B cell (primary cell): ENCODE data around the gene SLC27A1. TPM values are rescaled to one million over a fixed set of nuclear protein-coding genes. Genes with fewer than 3 reads are reported as not detected.

Experiments used
- ATAC-seq: fragments of 200-7000 bp; cut with Tn5 transposase; one replicate; pipeline ENCODE4 v1.10.0; 2021; ENCODE audit warnings: low read depth, mild to moderate bottlenecking, moderate number of reproducible peaks, moderate library complexity
- CTCF ChIA-PET: fragments of 350-600 bp; sonication (Branson Sonifier 250); formaldehyde crosslinking; loops from one replicate; lab custom pipeline; 2021; ENCODE audit warnings: antibody characterized with exemption, inconsistent platforms; lab: Charles Lee
- POLR2A ChIA-PET: fragments of 350-600 bp; sonication (Branson Sonifier 250); formaldehyde crosslinking; loops from one replicate; lab custom pipeline; 2021; ENCODE audit warnings: antibody characterized with exemption; lab: Charles Lee
- DNase-seq: peaks from one replicate; pipeline ENCODE4 v3.0.0; 2013
- H2AFZ ChIP-seq: 2 replicates; pipeline ENCODE4 v1.6.1; 2012; ENCODE audit warnings: mild to moderate bottlenecking, low read depth, low read length; ENCODE audit not compliant: insufficient read depth, poor library complexity, severe bottlenecking
- H3K27ac ChIP-seq, 2 donors: 1 replicate in 1 of 2; 2 replicates in 1 of 2; pipeline ENCODE4 v1.5.1; 2012 to 2013; ENCODE audit warnings: low read length in 2 of 2, mild to moderate bottlenecking in 2 of 2, moderate library complexity in 1 of 2
- H3K27me3 ChIP-seq, 4 experiments: fragments of 200-600 bp in 1 of 4; sonication (generic) in 1 of 4; replicated peaks in 1 of 4; 1 replicate in 2 of 4; 2 replicates in 2 of 4; pipeline versions ENCODE4 v1.6.1 to v1.7.0; 2013 to 2016; ENCODE audit warnings: low read length in 3 of 4, mild to moderate bottlenecking in 2 of 4, mixed read lengths in 1 of 4, moderate library complexity in 1 of 4; ENCODE audit not compliant: insufficient read depth in 4 of 4, control insufficient read depth in 3 of 4; ENCODE audit errors: control extremely low read depth in 1 of 4
- H3K36me3 ChIP-seq, 2 experiments: replicated peaks in 1 of 2; 1 replicate in 1 of 2; 2 replicates in 1 of 2; pipeline versions ENCODE4 v1.6.1 to v1.7.1; 2013; ENCODE audit warnings: low read length in 1 of 2; ENCODE audit not compliant: insufficient read depth in 2 of 2, control insufficient read depth in 1 of 2; ENCODE audit errors: control extremely low read depth in 1 of 2, extremely low read depth in 1 of 2
- H3K4me1 ChIP-seq, 2 donors: fragments of 200-600 bp in 1 of 2; sonication (generic) in 1 of 2; 1 replicate in 1 of 2; 2 replicates in 1 of 2; pipeline versions ENCODE4 v1.5.1 to v1.6.1; 2013 to 2017; ENCODE audit warnings: low read length in 2 of 2; ENCODE audit not compliant: control insufficient read depth in 2 of 2, insufficient read depth in 2 of 2
- H3K4me2 ChIP-seq: replicated peaks from 2 replicates; pipeline ENCODE3; 2012; ENCODE audit warnings: mild to moderate bottlenecking, low read depth, low read length; ENCODE audit not compliant: poor library complexity, severe bottlenecking
- H3K4me3 ChIP-seq, 5 experiments: fragments of 200-600 bp in 1 of 5; sonication (generic) in 1 of 5; 1 replicate in 3 of 5; 2 replicates in 2 of 5; pipeline versions ENCODE4 v1.5.1 to v1.7.0; 2011 to 2016; ENCODE audit warnings: low read length in 4 of 5, mild to moderate bottlenecking in 4 of 5, low read depth in 2 of 5, control low read depth in 1 of 5, moderate library complexity in 1 of 5; ENCODE audit not compliant: insufficient read depth in 1 of 5; ENCODE audit errors: control extremely low read depth in 1 of 5, extremely low read depth in 1 of 5
- H3K79me2 ChIP-seq: fragments of 200-600 bp; sonication (generic); one replicate; pipeline ENCODE4 v1.6.0; 2016; ENCODE audit warnings: low read length; ENCODE audit not compliant: control insufficient read depth, insufficient read depth
- H3K9ac ChIP-seq: fragments of 200-600 bp; sonication (generic); 2 replicates; pipeline ENCODE4 v1.6.1; 2017; ENCODE audit warnings: mild to moderate bottlenecking, low read length, moderate library complexity
- H3K9me3 ChIP-seq, 3 donors: one replicate each; pipeline versions ENCODE4 v1.6.1 to v1.7.1; 2013; ENCODE audit warnings: low read length in 2 of 3; ENCODE audit not compliant: control insufficient read depth in 2 of 3, insufficient read depth in 1 of 3; ENCODE audit errors: control extremely low read depth in 1 of 3
- H4K20me1 ChIP-seq: 2 replicates; pipeline ENCODE4 v1.6.0; 2012; ENCODE audit warnings: mild to moderate bottlenecking, low read length; ENCODE audit not compliant: insufficient read depth, control insufficient read depth, poor library complexity, severe bottlenecking
- H3K27ac Mint-ChIP-seq: one replicate; pipeline ENCODE4 v1.8.0; 2021; ENCODE audit warnings: mixed read lengths
- H3K27me3 Mint-ChIP-seq: one replicate; pipeline ENCODE4 v1.8.0; 2021; ENCODE audit warnings: mixed read lengths
- H3K4me1 Mint-ChIP-seq: one replicate; pipeline ENCODE4 v1.8.0; 2021; ENCODE audit warnings: mixed read lengths
- H3K4me3 Mint-ChIP-seq: one replicate; pipeline ENCODE4 v1.8.0; 2021; ENCODE audit warnings: mixed read lengths
- H3K9me3 Mint-ChIP-seq: one replicate; pipeline ENCODE4 v1.8.0; 2022; ENCODE audit warnings: mixed read lengths; ENCODE audit not compliant: insufficient read depth
- EZH2 ChIP-seq: IDR thresholded peaks from 2 replicates; pipeline ENCODE4 v1.6.1; 2012; ENCODE audit warnings: borderline replicate concordance, low read depth, mild to moderate bottlenecking, moderate library complexity, low read length; ENCODE audit not compliant: insufficient read depth, poor library complexity, severe bottlenecking
- WGBS: methylation state at CpG from one replicate; pipeline ENCODE4 v1.1.5; 2013; ENCODE audit warnings: missing lambda C conversion rate; ENCODE audit not compliant: insufficient coverage; 5-methylcytosine and 5-hydroxymethylcytosine counted together
- intact Hi-C: fragments of 100-400 bp; cut with micrococcal nuclease; formaldehyde crosslinking; loops from one replicate; pipeline ENCODE4 v1.10.0; 2022
- polyA plus RNA-seq: library from polyadenylated mRNA; depleted of rRNA; stranded (reverse); fragments of >200 nt; gene quantifications from 2 replicates; pipeline ENCODE4 v1.2.3, GENCODE V29; 2012
- total RNA-seq, 2 donors: library from RNA; stranded (reverse); fragments of 120-200 nt in 1 of 2; gene quantifications; 1 replicate in 1 of 2; 2 replicates in 1 of 2; pipeline versions ENCODE4 v1.2.3 to v1.2.4, GENCODE V29; 2013 to 2022
- TF ChIP-seq, protein P1 (sequence below): fragments of 200-600 bp; IDR thresholded peaks from one replicate; pipeline ENCODE4 v1.8.0; 2022; ENCODE audit warnings: antibody characterized with exemption, mild to moderate bottlenecking

Gene SLC27A1
- total and polyA plus RNA-seq, 2 donors (not counting 1 experiment from before 2014, with no cell fraction given), result 5.1 to 9.5 TPM

DNA sequence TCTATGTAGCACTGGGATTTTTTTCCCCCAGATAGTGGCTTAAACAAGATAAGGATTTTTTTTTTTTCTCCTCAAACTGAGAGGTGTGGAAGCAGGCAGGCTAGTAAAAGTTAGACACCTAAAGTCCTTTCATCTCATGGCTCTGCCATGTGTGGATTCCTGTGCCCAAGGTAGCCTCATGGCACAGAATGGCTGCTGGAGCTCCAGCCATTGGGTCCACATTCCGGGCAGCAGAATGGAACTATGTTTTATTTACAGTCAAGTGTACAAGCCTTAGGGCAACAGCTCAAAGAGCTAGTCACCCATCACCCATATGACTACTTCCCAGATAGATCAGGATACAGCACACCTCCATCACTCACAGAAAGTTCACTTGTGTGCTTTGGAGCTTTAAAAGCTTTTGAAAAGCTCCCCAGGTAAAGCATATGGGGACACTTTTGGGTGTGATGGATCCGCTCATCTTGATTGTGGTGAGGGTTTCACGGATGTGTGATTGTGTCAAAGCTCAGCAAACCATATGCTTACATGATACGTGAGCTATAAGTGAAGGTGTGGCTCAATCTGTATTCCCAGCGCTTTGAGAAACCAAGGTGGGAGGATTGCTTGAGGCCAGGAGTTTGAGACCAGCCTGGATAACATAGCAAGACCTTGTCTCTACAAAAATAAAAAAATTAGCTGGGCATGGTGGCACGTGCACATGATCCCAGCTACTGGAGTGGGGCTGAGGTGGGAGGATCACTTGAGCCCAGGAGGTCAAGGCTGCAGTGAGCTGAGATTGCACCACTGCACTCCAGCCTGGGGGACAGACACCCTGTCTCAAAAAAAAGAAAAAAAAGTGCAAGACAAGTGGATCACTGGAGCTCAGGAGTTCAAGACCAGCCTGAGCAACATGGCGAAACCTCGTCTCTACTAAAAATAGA lies 59.2 kb downstream of the SLC27A1 start:
- Histone ChIP-seq H3K9me3 (peaks cover 0 to 14% (median 2%) of the 10 kb centered on the region in 3 donors), H3K27ac (peak overlapping the region; percentile 64 to 82), H4K20me1 (peaks cover 66% of the 10 kb centered on the region), H3K27me3 (no peaks in the 10 kb centered on the region), H2AFZ (no peak overlapping the region), H3K4me1 (peaks cover 61 to 69% of the 10 kb centered on the region in 2 donors), H3K4me2 (peak overlapping the region; percentile 95), H3K36me3 (peaks cover 0 to 55% of the 10 kb centered on the region in 2 experiments), H3K79me2 (peaks cover 96% of the 10 kb centered on the region), H3K4me3 (peak overlapping the region; percentile 79 to 93 (median 83)), H3K9ac (peak overlapping the region; percentile 88)
- Mint-ChIP-seq H3K27me3 (no peaks in the 10 kb centered on the region), H3K27ac (peak overlapping the region; percentile 89), H3K4me3 (peak overlapping the region; percentile 93), H3K9me3 (no peaks in the 10 kb centered on the region), H3K4me1 (peaks cover 62% of the 10 kb centered on the region)
- ATAC-seq (no peak), DNase-seq (no peak)
- 20% methylated on average over 4 of the region's 8 CpGs for WGBS
- POLR2A ChIA-PET, result interaction anchor here (0.5 to 2.1 kb wide), 7 partner anchors 7 to 28 kb away, joined by 3 to 16 read pairs (median 5); partner anchors contain the start of gene PGLS
- CTCF ChIA-PET, result interaction anchor here (0.6 to 5.6 kb wide), 13 partner anchors 8 to 465 kb away, joined by 3 to 33 read pairs (median 5); partner anchors contain the start of gene PGLS
- TF ChIP-seq, protein P1, sequence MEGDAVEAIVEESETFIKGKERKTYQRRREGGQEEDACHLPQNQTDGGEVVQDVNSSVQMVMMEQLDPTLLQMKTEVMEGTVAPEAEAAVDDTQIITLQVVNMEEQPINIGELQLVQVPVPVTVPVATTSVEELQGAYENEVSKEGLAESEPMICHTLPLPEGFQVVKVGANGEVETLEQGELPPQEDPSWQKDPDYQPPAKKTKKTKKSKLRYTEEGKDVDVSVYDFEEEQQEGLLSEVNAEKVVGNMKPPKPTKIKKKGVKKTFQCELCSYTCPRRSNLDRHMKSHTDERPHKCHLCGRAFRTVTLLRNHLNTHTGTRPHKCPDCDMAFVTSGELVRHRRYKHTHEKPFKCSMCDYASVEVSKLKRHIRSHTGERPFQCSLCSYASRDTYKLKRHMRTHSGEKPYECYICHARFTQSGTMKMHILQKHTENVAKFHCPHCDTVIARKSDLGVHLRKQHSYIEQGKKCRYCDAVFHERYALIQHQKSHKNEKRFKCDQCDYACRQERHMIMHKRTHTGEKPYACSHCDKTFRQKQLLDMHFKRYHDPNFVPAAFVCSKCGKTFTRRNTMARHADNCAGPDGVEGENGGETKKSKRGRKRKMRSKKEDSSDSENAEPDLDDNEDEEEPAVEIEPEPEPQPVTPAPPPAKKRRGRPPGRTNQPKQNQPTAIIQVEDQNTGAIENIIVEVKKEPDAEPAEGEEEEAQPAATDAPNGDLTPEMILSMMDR, result no peak
- no peak for TF ChIP-seq EZH2
- intact Hi-C loops, result no loop called here
